SU-DHL-6 (cell line): ENCODE data around the gene MAP4K2.
A peak's percentile ranks its signal among the peaks of the same experiment; 100 is the strongest.

Experiments used
- H2AFZ ChIP-seq: fragments of 200-600 bp; sonication (generic); 2 replicates; pipeline ENCODE4 v1.6.1; 2014; ENCODE audit warnings: low read depth, mild to moderate bottlenecking, moderate library complexity, mixed read lengths, antibody characterized with exemption, low read length; ENCODE audit not compliant: severe bottlenecking
- H3F3A ChIP-seq: fragments of 200-600 bp; shearing (Covaris generic); 2 replicates; pipeline ENCODE4 v1.6.0; 2016; ENCODE audit warnings: antibody characterized with exemption, mild to moderate bottlenecking; ENCODE audit not compliant: insufficient read depth
- H3K27ac ChIP-seq: fragments of 200-600 bp; sonication (generic); 2 replicates; pipeline ENCODE4 v1.5.1; 2016; ENCODE audit warnings: low read depth, mild to moderate bottlenecking, low read length, moderate library complexity, mixed read lengths
- H3K27me3 ChIP-seq: fragments of 200-600 bp; sonication (generic), shearing (Covaris generic); 2 replicates; pipeline ENCODE4 v1.6.0; 2014; ENCODE audit warnings: mild to moderate bottlenecking, low read length
- H3K36me3 ChIP-seq: fragments of 200-600 bp; sonication (generic); 2 replicates; pipeline ENCODE4 v1.6.1; 2014; ENCODE audit warnings: mild to moderate bottlenecking, low read length, mixed read lengths
- H3K4me2 ChIP-seq: fragments of 300-600, 200-600 bp; shearing (Covaris generic), sonication (generic); 2 replicates; pipeline ENCODE4 v1.6.0; 2014; ENCODE audit warnings: low read length, low read depth, mild to moderate bottlenecking; ENCODE audit not compliant: poor library complexity, severe bottlenecking
- H3K4me3 ChIP-seq: fragments of 200-600 bp; sonication (generic); 2 replicates; pipeline ENCODE4 v1.5.1; 2014; ENCODE audit warnings: antibody characterized with exemption, low read length, mild to moderate bottlenecking, mixed read lengths; ENCODE audit not compliant: insufficient read depth, poor library complexity, severe bottlenecking
- H3K79me2 ChIP-seq: fragments of 200-600 bp; sonication (generic); 2 replicates; pipeline ENCODE4 v1.6.1; 2014; ENCODE audit warnings: mild to moderate bottlenecking, low read length, moderate library complexity; ENCODE audit not compliant: insufficient read depth
- H3K9ac ChIP-seq: fragments of 200-600 bp; sonication (generic); 2 replicates; pipeline ENCODE4 v1.7.0; 2014; ENCODE audit warnings: mild to moderate bottlenecking, low read length
- H3K9me2 ChIP-seq: fragments of 200-600 bp; sonication (generic); replicated peaks from 2 replicates; pipeline ENCODE4 v1.6.1; 2014; ENCODE audit warnings: low read length; ENCODE audit not compliant: insufficient read depth
- H3K9me3 ChIP-seq: fragments of 200-600 bp; sonication (generic); 2 replicates; pipeline ENCODE4 v1.6.1; 2014; ENCODE audit warnings: low read length, mixed read lengths; ENCODE audit not compliant: insufficient read depth
- H4K20me1 ChIP-seq: fragments of 200-600 bp; sonication (generic); 2 replicates; pipeline ENCODE4 v1.6.1; 2014; ENCODE audit warnings: low read depth, mild to moderate bottlenecking, antibody characterized with exemption, low read length, moderate library complexity, mixed read lengths
- EZH2phosphoT487 ChIP-seq: fragments of 200-600 bp; sonication (generic), shearing (Covaris generic); conservative IDR thresholded peaks from 2 replicates; pipeline ENCODE4 v1.6.1; 2018; ENCODE audit warnings: mild to moderate bottlenecking, antibody characterized with exemption, low read length, moderate library complexity, mixed read lengths
- TF ChIP-seq, protein P1 (sequence below): fragments of 200-600 bp; sonication (generic); IDR thresholded peaks from one replicate; pipeline ENCODE4 v1.5.1; 2017; ENCODE audit warnings: antibody characterized with exemption, mild to moderate bottlenecking, low read length, moderate library complexity; ENCODE audit not compliant: insufficient read depth, poor library complexity, severe bottlenecking

The MAP4K2 gene

DNA sequence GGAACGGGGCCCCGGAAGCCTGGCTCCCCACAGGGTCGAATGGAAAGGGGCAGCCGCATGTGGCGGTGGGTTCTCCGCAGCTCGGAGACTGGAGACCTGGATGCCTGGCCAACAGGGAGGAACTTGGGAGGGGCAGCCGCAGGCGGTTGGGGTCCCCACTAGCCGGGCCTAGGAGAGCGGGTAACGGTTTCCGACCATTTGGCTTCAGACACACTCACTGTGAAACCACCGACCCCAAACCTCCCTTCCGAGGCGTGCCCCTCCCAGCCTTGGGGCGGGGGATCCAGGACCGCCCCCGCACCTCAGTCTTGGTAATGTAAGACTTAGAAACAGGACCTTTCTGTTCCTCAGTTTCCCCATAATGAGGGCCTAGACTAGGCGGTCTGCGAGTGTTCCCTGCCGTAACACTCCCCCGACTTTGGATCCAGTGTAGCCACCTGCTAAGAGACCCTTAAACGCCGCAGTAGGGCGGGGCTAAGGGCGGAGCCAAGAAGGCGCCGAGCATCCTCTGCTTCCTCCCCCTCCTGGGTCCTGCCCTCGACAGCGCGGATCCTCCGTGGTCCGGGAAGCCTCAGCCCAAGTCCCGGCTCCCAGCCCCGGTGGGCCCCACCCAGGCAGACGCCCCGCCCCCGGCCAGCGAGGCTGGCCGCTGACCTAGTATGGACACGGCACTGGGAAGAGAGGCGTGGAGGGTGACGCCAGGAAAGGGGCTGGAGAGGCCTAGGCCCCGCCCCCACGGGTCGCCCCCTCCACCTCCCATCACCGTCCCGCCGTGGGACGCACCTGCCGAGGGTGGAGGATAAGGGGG is 57.3 kb downstream of the MAP4K2 start:
- Histone ChIP-seq H3K4me3 (peak overlapping the region; percentile 53), H3K9ac (peak overlapping the region; percentile 55), H3K79me2 (no peaks in the 10 kb centered on the region), H3K9me2 (no peaks in the 10 kb centered on the region), H3K27me3 (no peaks in the 10 kb centered on the region), H3K4me2 (peak overlapping the region; percentile 89), H3K36me3 (no peaks in the 10 kb centered on the region), H3K9me3 (no peaks in the 10 kb centered on the region), H3F3A (peaks cover 14% of the 10 kb centered on the region; the same call in 1 of the 2 replicates), H4K20me1 (no peaks in the 10 kb centered on the region), H2AFZ (peak overlapping the region; percentile 72), H3K27ac (peak overlapping the region; percentile 68)
- 0 out of 2 replicates have a peak, but pooled peaks have one; percentile 2 for TF ChIP-seq EZH2phosphoT487
- TF ChIP-seq, protein P1, sequence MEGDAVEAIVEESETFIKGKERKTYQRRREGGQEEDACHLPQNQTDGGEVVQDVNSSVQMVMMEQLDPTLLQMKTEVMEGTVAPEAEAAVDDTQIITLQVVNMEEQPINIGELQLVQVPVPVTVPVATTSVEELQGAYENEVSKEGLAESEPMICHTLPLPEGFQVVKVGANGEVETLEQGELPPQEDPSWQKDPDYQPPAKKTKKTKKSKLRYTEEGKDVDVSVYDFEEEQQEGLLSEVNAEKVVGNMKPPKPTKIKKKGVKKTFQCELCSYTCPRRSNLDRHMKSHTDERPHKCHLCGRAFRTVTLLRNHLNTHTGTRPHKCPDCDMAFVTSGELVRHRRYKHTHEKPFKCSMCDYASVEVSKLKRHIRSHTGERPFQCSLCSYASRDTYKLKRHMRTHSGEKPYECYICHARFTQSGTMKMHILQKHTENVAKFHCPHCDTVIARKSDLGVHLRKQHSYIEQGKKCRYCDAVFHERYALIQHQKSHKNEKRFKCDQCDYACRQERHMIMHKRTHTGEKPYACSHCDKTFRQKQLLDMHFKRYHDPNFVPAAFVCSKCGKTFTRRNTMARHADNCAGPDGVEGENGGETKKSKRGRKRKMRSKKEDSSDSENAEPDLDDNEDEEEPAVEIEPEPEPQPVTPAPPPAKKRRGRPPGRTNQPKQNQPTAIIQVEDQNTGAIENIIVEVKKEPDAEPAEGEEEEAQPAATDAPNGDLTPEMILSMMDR = no peak

DNA sequence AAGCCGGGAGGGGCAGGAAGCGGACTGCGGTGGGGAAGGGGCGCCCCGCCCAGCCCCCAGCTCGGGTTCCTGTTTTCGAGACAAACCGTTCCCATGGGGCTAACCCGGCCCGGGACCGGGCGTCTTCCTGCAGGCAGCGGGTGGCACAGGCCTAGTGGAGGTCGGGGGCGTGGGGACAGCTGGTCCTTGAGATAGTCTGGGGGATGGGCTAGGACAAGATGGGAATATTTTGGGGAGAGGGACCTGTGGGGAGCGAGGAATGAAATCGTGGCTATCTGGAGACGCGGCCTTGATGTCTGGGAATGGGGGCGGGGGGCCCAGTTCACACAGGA is 57.9 kb downstream of the MAP4K2 start:
- Histone ChIP-seq H4K20me1 (no peaks in the 10 kb centered on the region), H3K9me3 (no peaks in the 10 kb centered on the region), H3K9me2 (no peaks in the 10 kb centered on the region), H3K4me3 (peak overlapping the region; percentile 53), H3K79me2 (no peaks in the 10 kb centered on the region), H3F3A (peaks cover 14% of the 10 kb centered on the region; the same call in 1 of the 2 replicates), H3K27ac (peak overlapping the region; percentile 68), H3K9ac (peak overlapping the region; percentile 55), H3K36me3 (no peaks in the 10 kb centered on the region), H3K27me3 (no peaks in the 10 kb centered on the region), H2AFZ (peak overlapping the region; percentile 72), H3K4me2 (peak overlapping the region; percentile 89)
- TF ChIP-seq, protein P1 = no peak
- 0 out of 2 replicates have a peak, but pooled peaks have one; percentile 21 for TF ChIP-seq EZH2phosphoT487

DNA sequence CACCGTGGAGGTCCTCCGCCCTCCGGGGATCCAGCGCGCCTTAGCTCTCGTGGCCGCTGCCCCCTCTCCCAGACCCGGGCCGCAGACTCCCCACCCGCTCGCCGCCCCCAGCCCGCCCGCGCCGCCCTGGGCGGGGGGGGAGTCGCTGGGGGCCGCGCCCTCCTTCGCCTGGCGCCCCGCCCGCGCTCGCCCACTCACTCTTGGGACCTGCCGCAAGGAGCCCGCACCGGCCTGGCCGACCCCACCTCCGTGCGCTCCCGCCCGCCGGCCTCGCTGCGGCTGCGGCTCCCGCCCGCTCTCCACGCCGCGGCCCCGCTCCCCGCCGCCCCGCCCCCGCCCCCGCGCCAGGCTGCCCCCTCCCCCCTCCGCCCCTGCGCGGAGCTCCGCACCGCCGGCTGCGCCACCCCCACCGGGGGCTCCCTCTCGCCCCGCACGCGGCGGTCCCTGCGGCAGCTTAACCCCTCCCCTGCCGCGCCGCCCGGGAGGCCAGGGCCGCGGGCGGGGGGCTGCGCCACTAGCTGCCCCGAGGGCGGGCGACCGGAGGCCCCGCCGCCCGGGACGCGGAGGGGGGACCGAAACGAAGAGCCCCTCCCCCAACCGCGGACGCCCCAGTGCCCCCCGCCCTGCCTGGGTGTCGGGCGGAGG is 58.3 kb downstream of the MAP4K2 start:
- peak overlapping the region; percentile 68 for H3K27ac ChIP-seq
- no peaks in the 10 kb centered on the region for H3K9me3 ChIP-seq
- peak overlapping the region; percentile 55 for H3K9ac ChIP-seq
- no peaks in the 10 kb centered on the region for H4K20me1 ChIP-seq
- H3K4me3 ChIP-seq = peak overlapping the region; percentile 53
- peaks cover 14% of the 10 kb centered on the region; the same call in 1 of the 2 replicates for H3F3A ChIP-seq
- no peaks in the 10 kb centered on the region for H3K36me3 ChIP-seq
- no peaks in the 10 kb centered on the region for H3K27me3 ChIP-seq
- peak overlapping the region; percentile 72 for H2AFZ ChIP-seq
- H3K79me2 ChIP-seq = no peaks in the 10 kb centered on the region
- H3K4me2 ChIP-seq = peak overlapping the region; percentile 89
- H3K9me2 ChIP-seq = no peaks in the 10 kb centered on the region
- TF ChIP-seq EZH2phosphoT487 = no peak
- TF ChIP-seq, protein P1 = no peak
